ENCODE data around the gene TNFRSF19.

- TF ChIP-seq SP1 (IDR thresholded peaks at IDR 0.05): no peak
- TF ChIP-seq, protein P1, sequence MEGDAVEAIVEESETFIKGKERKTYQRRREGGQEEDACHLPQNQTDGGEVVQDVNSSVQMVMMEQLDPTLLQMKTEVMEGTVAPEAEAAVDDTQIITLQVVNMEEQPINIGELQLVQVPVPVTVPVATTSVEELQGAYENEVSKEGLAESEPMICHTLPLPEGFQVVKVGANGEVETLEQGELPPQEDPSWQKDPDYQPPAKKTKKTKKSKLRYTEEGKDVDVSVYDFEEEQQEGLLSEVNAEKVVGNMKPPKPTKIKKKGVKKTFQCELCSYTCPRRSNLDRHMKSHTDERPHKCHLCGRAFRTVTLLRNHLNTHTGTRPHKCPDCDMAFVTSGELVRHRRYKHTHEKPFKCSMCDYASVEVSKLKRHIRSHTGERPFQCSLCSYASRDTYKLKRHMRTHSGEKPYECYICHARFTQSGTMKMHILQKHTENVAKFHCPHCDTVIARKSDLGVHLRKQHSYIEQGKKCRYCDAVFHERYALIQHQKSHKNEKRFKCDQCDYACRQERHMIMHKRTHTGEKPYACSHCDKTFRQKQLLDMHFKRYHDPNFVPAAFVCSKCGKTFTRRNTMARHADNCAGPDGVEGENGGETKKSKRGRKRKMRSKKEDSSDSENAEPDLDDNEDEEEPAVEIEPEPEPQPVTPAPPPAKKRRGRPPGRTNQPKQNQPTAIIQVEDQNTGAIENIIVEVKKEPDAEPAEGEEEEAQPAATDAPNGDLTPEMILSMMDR (IDR thresholded peaks at IDR 0.05; ENCODE audit: low read depth, low read length, missing input control): no peak
- TF ChIP-seq, protein P2, sequence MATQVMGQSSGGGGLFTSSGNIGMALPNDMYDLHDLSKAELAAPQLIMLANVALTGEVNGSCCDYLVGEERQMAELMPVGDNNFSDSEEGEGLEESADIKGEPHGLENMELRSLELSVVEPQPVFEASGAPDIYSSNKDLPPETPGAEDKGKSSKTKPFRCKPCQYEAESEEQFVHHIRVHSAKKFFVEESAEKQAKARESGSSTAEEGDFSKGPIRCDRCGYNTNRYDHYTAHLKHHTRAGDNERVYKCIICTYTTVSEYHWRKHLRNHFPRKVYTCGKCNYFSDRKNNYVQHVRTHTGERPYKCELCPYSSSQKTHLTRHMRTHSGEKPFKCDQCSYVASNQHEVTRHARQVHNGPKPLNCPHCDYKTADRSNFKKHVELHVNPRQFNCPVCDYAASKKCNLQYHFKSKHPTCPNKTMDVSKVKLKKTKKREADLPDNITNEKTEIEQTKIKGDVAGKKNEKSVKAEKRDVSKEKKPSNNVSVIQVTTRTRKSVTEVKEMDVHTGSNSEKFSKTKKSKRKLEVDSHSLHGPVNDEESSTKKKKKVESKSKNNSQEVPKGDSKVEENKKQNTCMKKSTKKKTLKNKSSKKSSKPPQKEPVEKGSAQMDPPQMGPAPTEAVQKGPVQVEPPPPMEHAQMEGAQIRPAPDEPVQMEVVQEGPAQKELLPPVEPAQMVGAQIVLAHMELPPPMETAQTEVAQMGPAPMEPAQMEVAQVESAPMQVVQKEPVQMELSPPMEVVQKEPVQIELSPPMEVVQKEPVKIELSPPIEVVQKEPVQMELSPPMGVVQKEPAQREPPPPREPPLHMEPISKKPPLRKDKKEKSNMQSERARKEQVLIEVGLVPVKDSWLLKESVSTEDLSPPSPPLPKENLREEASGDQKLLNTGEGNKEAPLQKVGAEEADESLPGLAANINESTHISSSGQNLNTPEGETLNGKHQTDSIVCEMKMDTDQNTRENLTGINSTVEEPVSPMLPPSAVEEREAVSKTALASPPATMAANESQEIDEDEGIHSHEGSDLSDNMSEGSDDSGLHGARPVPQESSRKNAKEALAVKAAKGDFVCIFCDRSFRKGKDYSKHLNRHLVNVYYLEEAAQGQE (IDR thresholded peaks at IDR 0.05): no peak
Measured at GRCh38 chr13:23692816-23693215, 122.6 kb downstream of the TNFRSF19 start.

All from liver (tissue), 3 donors.